Bronchial epithelial cell (primary cell): ENCODE data around the gene SLC9A9. TPM values are rescaled to one million over a fixed set of nuclear protein-coding genes. Genes with fewer than 3 reads are reported as not detected.

Source experiments
- DNase-seq: peaks from one replicate; pipeline ENCODE4 v3.0.0-alpha.2; 2010; ENCODE audit warnings: low read depth
- FAIRE-seq: peaks from 2 replicates; lab custom pipeline; 2011; peaks lifted over from hg19 to GRCh38; lab: Jason Lieb, UNC
- H3K27me3 ChIP-seq: 2 replicates; pipeline ENCODE4 v1.5.1; 2011; ENCODE audit warnings: low read length; ENCODE audit not compliant: control insufficient read depth, insufficient read depth
- H3K36me3 ChIP-seq: 2 replicates; pipeline ENCODE4 v1.5.1; 2011; ENCODE audit warnings: low read length; ENCODE audit not compliant: control insufficient read depth, insufficient read depth
- H3K4me3 ChIP-seq: 2 replicates; pipeline ENCODE4 v1.5.1; 2011; ENCODE audit warnings: mild to moderate bottlenecking, low read depth, low read length, control low read depth
- total RNA-seq: library from RNA; depleted of rRNA; stranded (reverse); fragments of >200 nt; gene quantifications from 2 replicates; pipeline ENCODE4 v1.2.1, GENCODE V29; 2014
- TF ChIP-seq, protein P1 (sequence below): IDR thresholded peaks from 2 replicates; pipeline ENCODE4 v1.5.1; 2011; ENCODE audit warnings: mild to moderate bottlenecking, moderate library complexity, low read length, control low read depth, inconsistent platforms; ENCODE audit not compliant: insufficient read depth, severe bottlenecking

The SLC9A9 gene
- total RNA-seq, 1 donor from 2014 or later: 1.3 TPM

DNA sequence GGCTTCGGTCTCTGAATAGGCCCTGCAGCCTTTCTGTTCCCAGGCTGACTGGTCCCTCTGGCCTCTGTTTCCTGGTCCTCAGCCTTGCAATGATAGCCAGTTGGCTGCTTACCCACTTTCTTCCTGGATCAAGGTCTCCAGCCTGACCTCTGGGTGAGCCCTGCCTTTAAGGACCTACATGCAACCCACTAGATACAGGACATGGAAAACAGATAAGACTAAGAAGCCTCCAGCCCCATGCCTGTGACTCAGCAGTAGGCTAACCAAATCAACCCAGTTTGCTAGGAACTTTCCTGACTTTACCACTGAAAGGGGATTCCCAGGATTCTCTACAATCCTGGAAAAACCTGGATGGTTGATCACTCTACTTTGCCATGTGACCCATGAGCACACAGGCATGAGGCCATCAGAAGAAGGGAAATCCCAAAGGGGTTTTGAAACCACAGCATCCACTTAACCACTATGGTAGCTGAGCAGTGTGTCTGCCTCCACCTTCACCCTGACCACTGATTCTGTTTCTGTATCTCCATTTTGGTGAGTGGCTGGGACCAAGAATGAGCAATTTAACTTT lies 540.6 kb downstream of the SLC9A9 start:
- H3K36me3 ChIP-seq: no peaks in the 10 kb centered on the region
- FAIRE-seq (no peak), DNase-seq (peak; percentile 67)
- TF ChIP-seq, protein P1, sequence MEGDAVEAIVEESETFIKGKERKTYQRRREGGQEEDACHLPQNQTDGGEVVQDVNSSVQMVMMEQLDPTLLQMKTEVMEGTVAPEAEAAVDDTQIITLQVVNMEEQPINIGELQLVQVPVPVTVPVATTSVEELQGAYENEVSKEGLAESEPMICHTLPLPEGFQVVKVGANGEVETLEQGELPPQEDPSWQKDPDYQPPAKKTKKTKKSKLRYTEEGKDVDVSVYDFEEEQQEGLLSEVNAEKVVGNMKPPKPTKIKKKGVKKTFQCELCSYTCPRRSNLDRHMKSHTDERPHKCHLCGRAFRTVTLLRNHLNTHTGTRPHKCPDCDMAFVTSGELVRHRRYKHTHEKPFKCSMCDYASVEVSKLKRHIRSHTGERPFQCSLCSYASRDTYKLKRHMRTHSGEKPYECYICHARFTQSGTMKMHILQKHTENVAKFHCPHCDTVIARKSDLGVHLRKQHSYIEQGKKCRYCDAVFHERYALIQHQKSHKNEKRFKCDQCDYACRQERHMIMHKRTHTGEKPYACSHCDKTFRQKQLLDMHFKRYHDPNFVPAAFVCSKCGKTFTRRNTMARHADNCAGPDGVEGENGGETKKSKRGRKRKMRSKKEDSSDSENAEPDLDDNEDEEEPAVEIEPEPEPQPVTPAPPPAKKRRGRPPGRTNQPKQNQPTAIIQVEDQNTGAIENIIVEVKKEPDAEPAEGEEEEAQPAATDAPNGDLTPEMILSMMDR: no peak
- H3K4me3 ChIP-seq: no peak overlapping the region
- H3K27me3 ChIP-seq: no peaks in the 10 kb centered on the region

DNA sequence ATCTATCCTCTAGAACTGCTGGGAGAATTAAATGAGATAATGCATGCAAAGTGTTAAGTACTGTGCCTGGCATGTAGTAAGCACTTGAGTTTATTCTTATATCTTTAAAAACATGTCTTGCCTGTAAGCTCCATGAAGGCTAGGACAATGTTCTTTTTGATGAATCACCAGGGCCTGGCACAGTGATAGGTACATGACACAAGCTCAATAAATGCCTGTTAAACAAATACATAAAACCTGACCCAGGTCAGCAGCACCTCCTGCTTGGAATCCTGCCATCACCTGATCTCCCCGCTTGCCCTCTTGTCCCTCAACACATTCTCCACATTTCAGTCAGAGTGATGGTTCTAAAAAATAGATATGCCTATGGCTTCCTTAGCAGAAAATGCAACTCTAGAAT lies 541.9 kb downstream of the SLC9A9 start:
- no peak for FAIRE-seq
- H3K27me3 ChIP-seq: no peaks in the 10 kb centered on the region
- H3K36me3 ChIP-seq: no peaks in the 10 kb centered on the region
- TF ChIP-seq, protein P1: no peak
- DNase-seq: peak; percentile 75
- H3K4me3 ChIP-seq: no peak overlapping the region

DNA sequence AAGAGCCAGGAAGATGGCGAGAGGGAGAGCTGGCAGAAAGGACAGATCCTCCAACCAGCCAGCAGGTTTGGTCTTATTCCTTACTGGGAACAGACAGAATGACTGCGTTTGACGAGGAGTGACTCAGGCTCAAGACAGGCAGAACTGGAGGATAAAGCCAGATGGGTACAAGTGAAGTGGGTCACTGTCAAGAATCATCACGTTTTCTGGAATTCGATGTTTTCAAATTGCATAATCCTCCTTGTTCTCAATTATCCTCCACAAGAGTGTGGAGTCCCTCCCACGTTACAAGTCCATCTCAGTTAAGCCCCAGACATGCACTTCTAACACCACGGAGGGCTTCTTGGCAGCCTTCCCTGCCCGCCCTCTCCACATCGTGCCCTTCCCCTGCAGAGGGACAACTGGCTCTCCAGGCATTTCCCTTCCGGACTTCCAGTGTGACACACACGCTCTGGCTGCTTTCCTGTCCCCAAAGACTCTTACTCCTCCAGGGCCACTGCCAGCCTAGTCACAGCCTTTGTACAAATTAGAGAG lies 545.6 kb downstream of the SLC9A9 start:
- no peak overlapping the region for H3K4me3 ChIP-seq
- FAIRE-seq: no peak
- no peaks in the 10 kb centered on the region for H3K36me3 ChIP-seq
- TF ChIP-seq, protein P1: no peak
- peaks cover 2% of the 10 kb centered on the region for H3K27me3 ChIP-seq
- DNase-seq: peak; percentile 77

DNA sequence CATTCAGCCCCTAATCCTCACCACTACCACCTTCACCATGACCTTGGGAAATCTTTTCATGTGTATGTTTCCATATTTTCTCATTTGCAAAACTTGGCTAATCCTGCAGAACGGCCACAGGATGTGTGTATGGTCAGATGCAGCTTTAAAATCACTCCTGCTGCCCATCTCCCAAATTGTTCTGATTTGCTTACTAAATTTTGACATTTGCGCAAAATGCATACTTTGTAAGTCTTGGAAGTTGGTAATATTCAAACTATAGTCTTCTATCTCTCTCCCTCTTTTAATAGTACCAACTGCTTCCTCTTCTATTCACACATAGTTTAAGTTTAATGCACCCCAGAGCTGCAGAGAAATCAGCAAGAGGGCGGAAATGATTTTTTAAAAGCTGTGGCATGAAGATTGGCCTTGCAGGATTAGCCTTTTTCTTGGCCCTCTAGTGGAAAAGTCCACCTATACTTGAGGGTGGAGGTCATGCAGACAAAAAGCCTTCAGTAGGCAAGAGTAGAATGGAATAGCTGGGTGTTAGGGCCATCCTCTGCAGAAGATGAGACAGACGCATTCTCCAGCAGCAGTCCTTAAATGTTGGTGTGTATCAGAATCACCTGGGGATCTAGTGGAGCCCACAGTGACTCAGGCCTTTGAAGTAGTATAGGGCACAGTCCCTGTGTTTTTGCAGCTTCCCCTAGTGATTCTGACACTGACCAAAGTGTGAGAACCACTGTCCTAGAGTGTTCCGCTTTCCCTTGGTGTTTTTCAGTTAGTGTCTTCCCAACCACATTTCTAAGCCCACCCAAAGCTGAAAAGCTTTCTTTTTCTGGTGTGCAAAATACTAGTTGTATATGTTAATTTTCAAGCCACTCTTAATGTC lies 547.0 kb downstream of the SLC9A9 start:
- no peak for FAIRE-seq
- Histone ChIP-seq H3K27me3 (peaks cover 2% of the 10 kb centered on the region), H3K36me3 (no peaks in the 10 kb centered on the region), H3K4me3 (no peak overlapping the region)
- no peak for DNase-seq
- TF ChIP-seq, protein P1: no peak

DNA sequence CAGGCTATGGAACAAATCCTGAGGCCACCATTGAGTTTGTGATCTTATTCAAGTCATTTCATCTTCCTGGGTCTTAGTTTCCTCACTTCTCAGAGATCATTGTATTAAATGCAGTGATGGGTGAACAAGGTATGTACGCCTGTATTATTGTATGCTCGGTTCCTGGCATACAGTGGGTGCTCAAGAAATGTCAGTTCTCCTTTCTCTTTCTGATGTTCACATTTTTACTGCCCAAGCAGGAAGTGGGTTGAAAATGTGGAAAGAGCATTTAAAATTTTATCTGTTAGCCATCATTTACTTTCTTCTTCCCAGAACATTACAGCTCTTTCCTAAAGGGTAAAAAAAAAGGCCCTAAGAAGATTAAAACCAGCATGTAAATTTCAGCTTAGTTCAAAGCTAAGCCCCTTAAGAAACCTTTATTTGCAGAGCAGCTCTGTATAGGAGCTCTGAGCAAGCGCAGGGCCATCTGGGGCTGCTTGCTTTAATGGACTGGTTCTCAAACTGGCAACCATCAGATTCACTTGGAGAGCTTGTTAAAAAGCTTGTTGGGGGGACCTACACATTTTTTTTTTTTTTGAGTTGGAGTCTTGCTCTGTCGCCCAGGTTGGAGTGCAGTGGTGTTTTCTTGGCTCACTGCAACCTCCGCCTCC lies 549.3 kb downstream of the SLC9A9 start:
- Histone ChIP-seq H3K27me3 (peaks cover 2% of the 10 kb centered on the region), H3K4me3 (no peak overlapping the region), H3K36me3 (no peaks in the 10 kb centered on the region)
- DNase-seq: no peak
- no peak for FAIRE-seq
- TF ChIP-seq, protein P1: no peak
